K562 (cell line): ENCODE measurements around the gene C2orf42. TPM values are rescaled to one million over a fixed set of nuclear protein-coding genes. Genes with fewer than 3 reads are reported as not detected.

ENCODE experiments used
- ELF1 ChIP-seq: fragments of 200-800 bp; sonication (Bioruptor generic); IDR thresholded peaks from 2 replicates; pipeline ENCODE4 v1.6.1; 2016; ENCODE audit warnings: missing genetic modification characterization, missing compliant biosample characterization
- FOXK2 ChIP-seq, 2 experiments: fragments of 450-650 bp; IDR thresholded peaks in 1 of 2; conservative IDR thresholded peaks in 1 of 2; 2 replicates each; pipeline ENCODE4 v1.6.1; 2016; ENCODE audit warnings: low read depth in 2 of 2, mild to moderate bottlenecking in 1 of 2
- HDGF ChIP-seq: fragments of 450-650 bp; IDR thresholded peaks from 2 replicates; pipeline ENCODE4 v1.6.1; 2016
- HNRNPL ChIP-seq: fragments of 200-400 bp; formaldehyde crosslinking; IDR thresholded peaks from 2 replicates; pipeline ENCODE4 v1.6.1; 2017; ENCODE audit warnings: low read depth, mild to moderate bottlenecking, low read length
- KLF6 ChIP-seq: fragments of 250-450 bp; sonication (Bioruptor Pico); IDR thresholded peaks from 2 replicates; pipeline ENCODE4 v1.4.0; 2020; ENCODE audit warnings: mild to moderate bottlenecking, moderate library complexity, borderline replicate concordance
- MCM2 ChIP-seq: fragments of 450-650 bp; IDR thresholded peaks from 2 replicates; pipeline ENCODE4 v1.6.1; 2017; ENCODE audit warnings: low read depth, mild to moderate bottlenecking
- MEIS2 ChIP-seq: fragments of 450-650 bp; IDR thresholded peaks from 2 replicates; pipeline ENCODE4 v1.6.1; 2014; ENCODE audit warnings: mild to moderate bottlenecking; ENCODE audit not compliant: partially characterized antibody
- NFATC3 ChIP-seq: fragments of 450-650 bp; IDR thresholded peaks from 2 replicates; pipeline ENCODE4 v1.6.1; 2017; ENCODE audit warnings: mild to moderate bottlenecking
- POLR2A ChIP-seq: fragments of 450-650 bp; conservative IDR thresholded peaks from 2 replicates; pipeline ENCODE4 v1.6.1; 2016
- RB1 ChIP-seq: fragments of 450-650 bp; IDR thresholded peaks from 2 replicates; pipeline ENCODE4 v1.6.1; 2017; ENCODE audit warnings: low read depth, mild to moderate bottlenecking
- SAFB ChIP-seq: fragments of 200-400 bp; formaldehyde crosslinking; IDR thresholded peaks from 2 replicates; pipeline ENCODE4 v1.6.1; 2017; ENCODE audit warnings: low read depth, low read length, borderline replicate concordance
- SAFB2 ChIP-seq: fragments of 200-400 bp; formaldehyde crosslinking; IDR thresholded peaks from 2 replicates; pipeline ENCODE4 v1.6.1; 2018; ENCODE audit warnings: borderline replicate concordance, low read length, low read depth, moderate library complexity; ENCODE audit not compliant: severe bottlenecking
- TBL1XR1 ChIP-seq, 2 experiments: IDR thresholded peaks; 2 replicates each; pipeline ENCODE4 v1.6.1; 2012; ENCODE audit warnings: improper control_type of control experiment in 2 of 2, low read length in 2 of 2, mild to moderate bottlenecking in 1 of 2
- TCF3 ChIP-seq: sonication (generic); formaldehyde crosslinking; IDR thresholded peaks from 2 replicates; pipeline ENCODE4 v1.4.0; 2020; ENCODE audit warnings: mild to moderate bottlenecking, missing genetic modification reagents
- U2AF1 ChIP-seq: fragments of 200-400 bp; formaldehyde crosslinking; optimal IDR thresholded peaks from 2 replicates; pipeline ENCODE3; 2017; ENCODE audit warnings: mild to moderate bottlenecking, low read depth, low read length, moderate library complexity
- USF2 ChIP-seq: sonication (generic); formaldehyde crosslinking; IDR thresholded peaks from 2 replicates; pipeline ENCODE4 v1.5.0; 2020; ENCODE audit warnings: missing genetic modification reagents
- YY1 ChIP-seq, 3 experiments: IDR thresholded peaks; 2 replicates each; pipeline ENCODE4 v1.6.1; 2011; ENCODE audit warnings: low read length in 2 of 3, mild to moderate bottlenecking in 2 of 3, moderate library complexity in 2 of 3, borderline replicate concordance in 1 of 3, control low read depth in 1 of 3, low read depth in 1 of 3; ENCODE audit not compliant: insufficient read depth in 3 of 3, insufficient replicate concordance in 2 of 3, control insufficient read depth in 1 of 3, insufficient read length in 1 of 3; ENCODE audit errors: extremely low read depth in 1 of 3
- ZBTB12 ChIP-seq: fragments of 250-450 bp; sonication (Bioruptor Pico); IDR thresholded peaks from 2 replicates; pipeline ENCODE4 v1.4.0; 2020
- ZNF124 ChIP-seq: sonication (generic); formaldehyde crosslinking; IDR thresholded peaks from 2 replicates; pipeline ENCODE4 v1.8.1; 2022; ENCODE audit warnings: missing genetic modification reagents
- ZNF175 ChIP-seq: fragments of 200-800 bp; sonication (Bioruptor generic); IDR thresholded peaks from 2 replicates; pipeline ENCODE4 v1.6.1; 2016; ENCODE audit warnings: low read depth, mild to moderate bottlenecking, missing genetic modification characterization, missing compliant biosample characterization
- ZNF253 ChIP-seq: fragments of 250-450 bp; sonication (Bioruptor Pico); conservative IDR thresholded peaks from 2 replicates; pipeline ENCODE4 v1.6.1; 2021; ENCODE audit warnings: mild to moderate bottlenecking
- ZNF57 ChIP-seq: fragments of 450-650 bp; formaldehyde crosslinking; IDR thresholded peaks from 2 replicates; pipeline ENCODE4 v1.4.0; 2020; ENCODE audit warnings: mild to moderate bottlenecking, moderate library complexity
- ZNF699 ChIP-seq: fragments of 250-450 bp; sonication (Bioruptor Pico); IDR thresholded peaks from 2 replicates; pipeline ENCODE4 v1.8.0; 2021; ENCODE audit warnings: mild to moderate bottlenecking, moderate library complexity; ENCODE audit not compliant: insufficient replicate concordance
- ZNF717 ChIP-seq: fragments of 250-450 bp; sonication (Bioruptor Pico); IDR thresholded peaks from 2 replicates; pipeline ENCODE4 v1.5.0; 2021
- ZNF780A ChIP-seq: fragments of 250-450 bp; sonication (Bioruptor Pico); IDR thresholded peaks from 2 replicates; pipeline ENCODE4 v1.5.0; 2021; ENCODE audit warnings: mild to moderate bottlenecking
- ZZZ3 ChIP-seq: fragments of 450-650 bp; IDR thresholded peaks from 2 replicates; pipeline ENCODE4 v1.6.1; 2016; ENCODE audit warnings: antibody characterized with exemption, mild to moderate bottlenecking, moderate library complexity
- polyA plus RNA-seq, 8 experiments: library from polyadenylated mRNA; depleted of rRNA in 4 of 8; stranded (reverse) in 5 of 8; unstranded in 3 of 8; fragments of >200 nt; fragmentation: Nextera tagmentation in 2 of 8; fragmentation: Illumina TruSeq in 1 of 8; extraction: Ambion mirVana in 2 of 8; extraction: Trizol in 1 of 8; gene quantifications; 2 replicates each; pipeline versions ENCODE4 v1.2.1 to v1.2.3, GENCODE V29; 2011 to 2014; ENCODE audit warnings: inconsistent platforms in 1 of 8, missing spikeins in 1 of 8
- total RNA-seq, 7 experiments: library from RNA; depleted of rRNA in 6 of 7; stranded (reverse); fragments of >200 nt in 6 of 7; fragmentation: Illumina TruSeq in 2 of 7; extraction: Trizol in 2 of 7; gene quantifications; 2 replicates each; pipeline versions ENCODE4 v1.2.1 to v1.2.3, GENCODE V29; 2011 to 2021; ENCODE audit warnings: low replicate concordance in 1 of 7
- TF ChIP-seq, protein P1 (sequence below), 2 experiments: fragments of 450-650 bp in 1 of 2; sonication (generic) in 1 of 2; formaldehyde crosslinking in 1 of 2; IDR thresholded peaks in 1 of 2; conservative IDR thresholded peaks in 1 of 2; 2 replicates each; pipeline versions ENCODE4 v1.6.1 to v1.8.1; 2016 to 2023; ENCODE audit warnings: mild to moderate bottlenecking in 2 of 2, moderate library complexity in 2 of 2, inconsistent platforms in 1 of 2, missing genetic modification reagents in 1 of 2

Gene C2orf42
- total and polyA plus RNA-seq, 9 of the 15 experiments (the other 6 are each of a cell fraction or from before 2014, with no cell fraction given), result 4.6 to 10.9 (median 7.5) TPM

GRCh38 chr2:70141902-70142589 lies 48.8 kb downstream of the C2orf42 start (continued):
- TF ChIP-seq USF2 (CRISPR knock-in tag) (peak; percentile 59), ZNF253 (CRISPR knock-in tag) (no peak), YY1 (IDR thresholded peaks at IDR 0.05; ENCODE audit: borderline replicate concordance in 1 of 3, control insufficient read depth in 1 of 3, extremely low read depth in 1 of 3, insufficient read depth in 3 of 3, insufficient read length in 1 of 3, insufficient replicate concordance in 2 of 3, low read depth in 1 of 3, low read length in 2 of 3) (peak in 1 of 3 experiments; percentile 51), TCF3 (CRISPR knock-in tag) (no peak), ZZZ3 (no peak), ELF1 (no peak), SAFB (peak; percentile 60; the same call in 1 of the 2 replicates), MCM2 (no peak), ZNF699 (CRISPR knock-in tag) (no peak), ZNF175 (CRISPR knock-in tag) (peak; percentile 22; the same call in 1 of the 2 replicates), SAFB2 (no peak), POLR2A (peak; percentile 72), ZNF124 (CRISPR knock-in tag) (no peak), FOXK2 (conservative IDR thresholded peaks at IDR 0.05 in 1 of 2, IDR thresholded peaks at IDR 0.05 in 1 of 2; ENCODE audit: low read depth in 2 of 2) (no peak), HDGF (no peak), ZNF780A (CRISPR knock-in tag) (no peak), ZNF57 (0 out of 2 replicates have a peak, but pooled peaks have one; percentile 55), U2AF1 (peak; percentile 36), ZBTB12 (CRISPR knock-in tag) (no peak), ZNF717 (no peak), NFATC3 (no peak), MEIS2 (no peak), TBL1XR1 (IDR thresholded peaks at IDR 0.05; ENCODE audit: low read length in 2 of 2) (0 out of 4 replicates have a peak, but pooled peaks of 1 of the 2 experiments have one; percentile 15), HNRNPL (peak; percentile 92), KLF6 (CRISPR knock-in tag) (no peak; the same call in 1 of the 2 replicates), RB1 (peak; percentile 10)
- TF ChIP-seq, protein P1, sequence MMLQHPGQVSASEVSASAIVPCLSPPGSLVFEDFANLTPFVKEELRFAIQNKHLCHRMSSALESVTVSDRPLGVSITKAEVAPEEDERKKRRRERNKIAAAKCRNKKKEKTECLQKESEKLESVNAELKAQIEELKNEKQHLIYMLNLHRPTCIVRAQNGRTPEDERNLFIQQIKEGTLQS (IDR thresholded peaks at IDR 0.05), result no peak
- TF ChIP-seq, protein P1 (CRISPR knock-in tag; conservative IDR thresholded peaks at IDR 0.05), result no peak
